WERI-Rb-1 (cell line): ENCODE data around the gene FER1L5.

ENCODE experiments used
- DNase-seq: peaks from one replicate; pipeline ENCODE4 v3.0.0-alpha.2; 2020
- H3K27ac ChIP-seq: fragments of 250-450 bp; sonication (Bioruptor Pico); 2 replicates; pipeline ENCODE4 v1.5.1; 2020; ENCODE audit warnings: mild to moderate bottlenecking, moderate library complexity
- H3K27me3 ChIP-seq: fragments of 250-450 bp; sonication (Bioruptor Pico); 2 replicates; pipeline ENCODE4 v1.5.1; 2021; ENCODE audit warnings: mild to moderate bottlenecking, low read depth, moderate library complexity; ENCODE audit not compliant: insufficient read depth, severe bottlenecking
- H3K36me3 ChIP-seq: fragments of 250-450 bp; sonication (Bioruptor Pico); 2 replicates; pipeline ENCODE4 v1.5.1; 2020; ENCODE audit warnings: mild to moderate bottlenecking, moderate library complexity
- H3K4me3 ChIP-seq: 2 replicates; pipeline ENCODE4 v1.5.1; 2011; ENCODE audit warnings: low read depth, mild to moderate bottlenecking, control low read depth, low read length
- H3K9me3 ChIP-seq: fragments of 250-450 bp; sonication (Bioruptor Pico); 2 replicates; pipeline ENCODE4 v1.5.1; 2021; ENCODE audit warnings: mild to moderate bottlenecking, moderate library complexity; ENCODE audit not compliant: severe bottlenecking
- TF ChIP-seq, protein P1 (sequence below): IDR thresholded peaks from 2 replicates; pipeline ENCODE4 v1.5.1; 2011; ENCODE audit warnings: low read depth, mild to moderate bottlenecking, control low read depth, inconsistent platforms, low read length

FER1L5 gene

DNA sequence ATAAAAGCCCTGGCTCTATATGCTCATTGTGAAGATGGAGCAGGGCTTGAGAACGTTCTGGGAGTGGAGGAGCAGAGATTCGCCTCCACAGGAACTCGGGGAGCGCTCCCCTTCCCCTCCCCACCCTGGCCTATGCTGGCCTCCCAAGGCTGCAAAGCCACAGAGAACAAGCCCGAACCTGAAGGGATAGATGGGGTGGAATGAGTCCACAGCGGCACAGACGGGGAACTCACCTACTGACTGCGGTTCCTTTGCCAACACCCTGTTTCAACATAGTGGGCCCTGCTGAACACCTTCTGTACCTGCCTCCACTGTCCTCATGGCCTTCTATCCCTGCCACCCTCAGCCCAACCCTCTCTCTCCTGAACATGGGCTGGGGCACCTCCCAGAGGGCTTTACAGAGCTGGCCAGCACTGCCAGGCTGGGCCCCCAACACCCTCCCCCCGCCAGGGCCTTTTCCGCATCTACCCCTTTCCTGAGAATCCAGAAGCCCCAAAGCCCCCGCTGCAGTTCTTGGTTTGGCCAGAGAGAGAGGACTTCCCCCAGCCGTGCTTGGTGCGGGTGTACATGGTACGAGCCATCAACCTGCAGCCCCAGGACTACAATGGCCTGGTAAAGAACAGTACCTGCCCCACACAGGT is 55.8 kb downstream of the FER1L5 start:
- H3K27ac ChIP-seq, result no peak overlapping the region
- TF ChIP-seq, protein P1, sequence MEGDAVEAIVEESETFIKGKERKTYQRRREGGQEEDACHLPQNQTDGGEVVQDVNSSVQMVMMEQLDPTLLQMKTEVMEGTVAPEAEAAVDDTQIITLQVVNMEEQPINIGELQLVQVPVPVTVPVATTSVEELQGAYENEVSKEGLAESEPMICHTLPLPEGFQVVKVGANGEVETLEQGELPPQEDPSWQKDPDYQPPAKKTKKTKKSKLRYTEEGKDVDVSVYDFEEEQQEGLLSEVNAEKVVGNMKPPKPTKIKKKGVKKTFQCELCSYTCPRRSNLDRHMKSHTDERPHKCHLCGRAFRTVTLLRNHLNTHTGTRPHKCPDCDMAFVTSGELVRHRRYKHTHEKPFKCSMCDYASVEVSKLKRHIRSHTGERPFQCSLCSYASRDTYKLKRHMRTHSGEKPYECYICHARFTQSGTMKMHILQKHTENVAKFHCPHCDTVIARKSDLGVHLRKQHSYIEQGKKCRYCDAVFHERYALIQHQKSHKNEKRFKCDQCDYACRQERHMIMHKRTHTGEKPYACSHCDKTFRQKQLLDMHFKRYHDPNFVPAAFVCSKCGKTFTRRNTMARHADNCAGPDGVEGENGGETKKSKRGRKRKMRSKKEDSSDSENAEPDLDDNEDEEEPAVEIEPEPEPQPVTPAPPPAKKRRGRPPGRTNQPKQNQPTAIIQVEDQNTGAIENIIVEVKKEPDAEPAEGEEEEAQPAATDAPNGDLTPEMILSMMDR, result no peak
- H3K27me3 ChIP-seq, result no peaks in the 10 kb centered on the region
- no peak overlapping the region for H3K4me3 ChIP-seq
- H3K36me3 ChIP-seq, result no peaks in the 10 kb centered on the region
- no peak for DNase-seq
- no peaks in the 10 kb centered on the region for H3K9me3 ChIP-seq

DNA sequence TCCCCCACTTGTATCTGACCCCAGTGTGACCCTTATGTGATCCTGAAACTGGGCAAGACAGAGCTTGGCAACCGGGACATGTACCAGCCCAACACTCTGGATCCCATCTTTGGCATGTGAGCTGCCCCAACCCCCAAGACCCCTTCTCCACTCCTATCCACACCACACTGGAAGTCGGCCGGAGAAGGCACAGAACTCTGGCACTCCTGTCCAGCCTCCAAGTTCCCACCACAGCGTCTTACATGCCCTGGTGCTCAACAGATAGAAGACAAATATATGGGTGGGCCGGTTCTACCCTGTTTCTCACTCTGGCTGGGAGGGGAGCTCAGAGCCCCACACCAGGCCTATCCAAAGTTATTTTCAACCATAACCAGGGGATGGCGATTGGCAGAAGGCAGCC is 56.5 kb downstream of the FER1L5 start:
- no peak overlapping the region for H3K4me3 ChIP-seq
- no peaks in the 10 kb centered on the region for H3K27me3 ChIP-seq
- TF ChIP-seq, protein P1, result no peak
- no peaks in the 10 kb centered on the region for H3K36me3 ChIP-seq
- H3K27ac ChIP-seq, result no peak overlapping the region
- no peak for DNase-seq
- no peaks in the 10 kb centered on the region for H3K9me3 ChIP-seq

DNA sequence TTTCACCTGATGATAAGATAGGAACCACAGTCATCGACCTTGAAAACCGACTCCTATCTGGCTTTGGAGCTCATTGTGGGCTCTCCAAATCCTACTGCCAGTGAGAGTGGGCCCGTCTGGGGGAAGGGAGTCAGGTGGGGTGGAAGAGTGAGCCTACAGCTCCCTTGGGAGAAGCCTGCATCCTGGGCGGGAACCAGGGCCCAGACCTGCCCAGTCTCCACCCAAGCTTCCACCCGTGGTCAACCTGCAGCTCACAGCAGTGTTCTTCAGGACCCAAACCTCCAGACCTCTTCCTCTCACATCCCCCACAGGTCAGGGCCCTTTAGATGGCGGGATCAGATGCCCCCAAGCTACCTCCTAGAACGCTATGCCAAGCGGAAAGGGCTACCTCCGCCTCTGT is 57.1 kb downstream of the FER1L5 start:
- DNase-seq, result no peak
- no peaks in the 10 kb centered on the region for H3K9me3 ChIP-seq
- H3K4me3 ChIP-seq, result no peak overlapping the region
- peaks cover under 1% of the 10 kb centered on the region; the same call in 1 of the 2 replicates for H3K36me3 ChIP-seq
- no peaks in the 10 kb centered on the region for H3K27me3 ChIP-seq
- TF ChIP-seq, protein P1, result no peak
- no peak overlapping the region for H3K27ac ChIP-seq

DNA sequence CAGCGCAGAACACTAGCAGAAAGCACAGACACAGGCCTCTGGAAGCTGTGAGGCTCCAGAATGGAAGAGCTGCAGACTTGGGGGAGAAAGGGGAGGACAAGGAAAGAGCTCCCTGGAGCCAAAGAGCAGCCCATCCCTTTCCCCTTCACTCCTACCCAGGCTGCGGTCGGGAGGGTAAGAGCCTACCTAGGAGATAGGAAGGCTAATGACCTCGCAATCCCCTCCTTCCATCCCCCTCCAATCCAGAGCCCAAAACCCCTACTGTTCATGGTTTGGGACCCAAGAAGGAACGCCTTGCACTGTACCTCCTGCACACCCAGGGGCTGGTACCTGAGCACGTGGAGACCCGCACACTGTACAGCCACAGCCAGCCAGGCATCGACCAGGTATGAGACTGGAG is 57.5 kb downstream of the FER1L5 start:
- TF ChIP-seq, protein P1, result no peak
- Histone ChIP-seq H3K27me3 (no peaks in the 10 kb centered on the region), H3K27ac (no peak overlapping the region), H3K4me3 (no peak overlapping the region), H3K36me3 (peaks cover 4% of the 10 kb centered on the region), H3K9me3 (no peaks in the 10 kb centered on the region)
- DNase-seq, result no peak

DNA sequence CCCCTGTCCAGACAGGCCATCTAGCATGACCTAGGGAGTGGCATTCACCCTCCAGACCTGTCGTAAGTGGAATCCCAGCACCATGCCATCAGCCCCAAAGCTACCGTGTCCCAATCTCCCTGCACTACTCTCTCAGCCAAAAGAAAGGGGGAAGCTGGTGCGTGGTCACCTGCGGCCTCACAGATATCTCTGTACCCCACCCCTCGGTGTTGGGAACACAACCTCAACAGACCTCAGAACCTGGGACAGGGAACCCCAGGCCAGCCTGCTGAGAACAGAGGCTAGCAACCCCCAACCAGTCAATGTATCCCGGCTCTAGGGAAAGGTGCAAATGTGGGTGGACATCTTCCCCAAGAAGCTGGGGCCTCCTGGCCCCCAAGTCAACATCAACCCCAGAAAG is 59.1 kb downstream of the FER1L5 start:
- no peak for DNase-seq
- H3K4me3 ChIP-seq, result no peak overlapping the region
- no peaks in the 10 kb centered on the region for H3K27me3 ChIP-seq
- H3K9me3 ChIP-seq, result no peaks in the 10 kb centered on the region
- peaks cover 15% of the 10 kb centered on the region for H3K36me3 ChIP-seq
- H3K27ac ChIP-seq, result no peak overlapping the region
- TF ChIP-seq, protein P1, result no peak

DNA sequence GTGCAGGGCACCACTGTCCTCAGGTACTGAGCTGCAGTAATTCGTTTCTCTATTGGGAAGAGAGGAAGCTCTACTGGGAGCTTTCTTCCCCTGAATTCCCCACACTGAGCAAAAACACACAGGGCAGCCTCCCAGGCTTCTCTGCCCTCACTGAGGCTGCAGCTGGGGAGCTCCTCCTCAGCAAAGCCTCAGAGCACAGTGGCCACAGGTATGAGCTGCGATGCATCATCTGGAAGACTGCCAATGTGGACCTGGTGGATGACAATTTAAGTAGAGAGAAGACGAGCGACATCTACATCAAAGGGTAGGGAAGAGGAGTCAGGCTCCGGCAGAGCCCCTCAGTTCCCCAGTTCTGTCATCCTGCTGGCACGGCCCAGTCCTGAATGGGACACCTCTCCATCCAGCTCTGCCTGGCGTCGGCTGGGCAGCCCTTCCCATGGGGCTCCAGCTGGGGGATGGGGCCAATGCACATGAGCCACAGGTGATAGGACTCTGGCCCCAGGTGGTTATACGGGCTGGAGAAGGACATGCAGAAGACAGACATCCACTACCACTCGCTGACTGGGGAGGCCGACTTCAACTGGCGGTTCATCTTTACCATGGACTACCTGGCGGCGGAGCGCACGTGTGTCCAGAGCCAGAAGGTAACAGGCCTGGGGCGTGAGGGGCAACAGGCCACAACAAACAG is 59.7 kb downstream of the FER1L5 start:
- DNase-seq, result no peak
- TF ChIP-seq, protein P1, result no peak

More for the DNA sequence above, 59.7 kb downstream of the FER1L5 start:
- Histone ChIP-seq H3K36me3 (peaks cover 20% of the 10 kb centered on the region), H3K9me3 (no peaks in the 10 kb centered on the region), H3K27ac (no peak overlapping the region), H3K4me3 (no peak overlapping the region), H3K27me3 (no peaks in the 10 kb centered on the region)
